ENCODE measurements around the gene DND1. TPM values are rescaled to one million over a fixed set of nuclear protein-coding genes. Genes with fewer than 3 reads are reported as not detected.

The DND1 gene
- total and polyA plus RNA-seq, 10 donors: 1.2 to 4.7 (median 2.3) TPM

GRCh38 chr5:140632366-140633020 is 40.9 kb downstream of the DND1 start:
- peak; percentile 92 for DNase-seq
- intact Hi-C loops (cut with DNase I; ENCODE audit: low total_unique reads): no loop called here
- Histone ChIP-seq H3K27ac (peak overlapping the region; percentile 51 to 93 (median 80)), H3K4me3 (peak overlapping the region; percentile 41 to 78 (median 58)), H3K36me3 (no peaks in the 10 kb centered on the region), H3K4me1 (peaks cover 0 to 56% (median 32%) of the 10 kb centered on the region in 6 donors), H3K27me3 (replicated peaks in 1 of 7) (peaks cover 0 to 9% (median 0%) of the 10 kb centered on the region in 7 donors), H3K9me3 (peaks cover 0 to 11% (median 7%) of the 10 kb centered on the region in 8 donors)
- 0 to 14% (median 1%) methylated on average over 11 to 51 of the region's 51 CpGs for WGBS, 5 donors
- TF ChIP-seq POLR2AphosphoS5 (IDR thresholded peaks at IDR 0.05): peak; percentile 54 to 79 (median 78)
- no peak for TF ChIP-seq POLR2A (IDR thresholded peaks at IDR 0.05)
- TF ChIP-seq, protein P1, sequence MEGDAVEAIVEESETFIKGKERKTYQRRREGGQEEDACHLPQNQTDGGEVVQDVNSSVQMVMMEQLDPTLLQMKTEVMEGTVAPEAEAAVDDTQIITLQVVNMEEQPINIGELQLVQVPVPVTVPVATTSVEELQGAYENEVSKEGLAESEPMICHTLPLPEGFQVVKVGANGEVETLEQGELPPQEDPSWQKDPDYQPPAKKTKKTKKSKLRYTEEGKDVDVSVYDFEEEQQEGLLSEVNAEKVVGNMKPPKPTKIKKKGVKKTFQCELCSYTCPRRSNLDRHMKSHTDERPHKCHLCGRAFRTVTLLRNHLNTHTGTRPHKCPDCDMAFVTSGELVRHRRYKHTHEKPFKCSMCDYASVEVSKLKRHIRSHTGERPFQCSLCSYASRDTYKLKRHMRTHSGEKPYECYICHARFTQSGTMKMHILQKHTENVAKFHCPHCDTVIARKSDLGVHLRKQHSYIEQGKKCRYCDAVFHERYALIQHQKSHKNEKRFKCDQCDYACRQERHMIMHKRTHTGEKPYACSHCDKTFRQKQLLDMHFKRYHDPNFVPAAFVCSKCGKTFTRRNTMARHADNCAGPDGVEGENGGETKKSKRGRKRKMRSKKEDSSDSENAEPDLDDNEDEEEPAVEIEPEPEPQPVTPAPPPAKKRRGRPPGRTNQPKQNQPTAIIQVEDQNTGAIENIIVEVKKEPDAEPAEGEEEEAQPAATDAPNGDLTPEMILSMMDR (IDR thresholded peaks at IDR 0.05 in 8 of 11, conservative IDR thresholded peaks at IDR 0.05 in 3 of 11): no peak

DNA sequence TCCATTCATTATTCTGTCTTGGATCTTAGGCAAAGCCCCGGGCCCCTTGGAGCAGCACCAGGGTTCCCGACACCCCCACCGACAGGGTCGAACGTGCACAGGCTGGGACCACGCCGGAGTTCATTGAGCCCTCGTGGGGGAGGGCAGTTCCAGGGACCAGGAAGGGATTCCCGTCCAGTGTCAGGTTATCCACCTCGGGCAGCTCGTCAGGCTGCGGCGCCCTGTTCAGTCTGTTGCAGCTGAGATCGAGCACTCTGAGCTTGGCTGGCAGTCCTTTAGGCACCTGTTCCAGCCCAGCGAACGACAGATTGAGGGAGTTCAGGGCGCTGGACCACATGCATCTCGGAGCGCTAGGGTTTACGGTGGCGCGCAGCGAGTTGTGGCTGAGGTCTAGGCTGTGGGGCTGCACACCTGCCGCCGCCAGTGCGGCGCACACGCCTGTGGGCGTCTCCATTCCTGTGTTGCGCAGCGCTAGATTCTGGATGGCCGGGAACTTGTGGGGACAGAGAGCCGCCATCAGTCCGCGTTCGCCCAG is 41.5 kb downstream of the DND1 start:
- peaks cover 0 to 14% (median 7%) of the 10 kb centered on the region in 8 donors for H3K9me3 ChIP-seq
- H3K27ac ChIP-seq: peak overlapping the region; percentile 51 to 93 (median 80)
- peaks cover 0 to 9% (median 0%) of the 10 kb centered on the region in 7 donors for H3K27me3 ChIP-seq (replicated peaks in 1 of 7)
- peak overlapping the region; percentile 41 to 78 (median 58) for H3K4me3 ChIP-seq
- H3K36me3 ChIP-seq: no peaks in the 10 kb centered on the region
- DNase-seq: peak; percentile 86
- TF ChIP-seq, protein P1 (IDR thresholded peaks at IDR 0.05 in 8 of 11, conservative IDR thresholded peaks at IDR 0.05 in 3 of 11): no peak
- TF ChIP-seq POLR2A (IDR thresholded peaks at IDR 0.05) (no peak), POLR2AphosphoS5 (IDR thresholded peaks at IDR 0.05) (no peak)
- intact Hi-C loops (cut with DNase I; ENCODE audit: low total_unique reads): no loop called here
- 10 to 30% (median 12%) methylated on average over 20 to 36 of the region's 36 CpGs for WGBS, 5 donors
- H3K4me1 ChIP-seq: peaks cover 0 to 56% (median 32%) of the 10 kb centered on the region in 6 donors

- H3K36me3 ChIP-seq: no peaks in the 10 kb centered on the region
- peak overlapping the region in 7 of 8 donors; percentile 54 to 93 (median 80) for H3K27ac ChIP-seq
- intact Hi-C loops (cut with DNase I; ENCODE audit: low total_unique reads): no loop called here
- H3K27me3 ChIP-seq (replicated peaks in 1 of 7): peaks cover 0 to 9% (median 0%) of the 10 kb centered on the region in 7 donors
- peaks cover 0 to 56% (median 32%) of the 10 kb centered on the region in 6 donors for H3K4me1 ChIP-seq
- H3K4me3 ChIP-seq: peak overlapping the region in 6 of 8 donors; percentile 41 to 78 (median 58)
- no peak for DNase-seq
- WGBS, 5 donors: 54 to 87% (median 65%) methylated on average over 4 of the region's 4 CpGs
- H3K9me3 ChIP-seq: peaks cover 0 to 14% (median 7%) of the 10 kb centered on the region in 8 donors
- peak in 1 of 3 donors; percentile 70 for TF ChIP-seq POLR2AphosphoS5 (IDR thresholded peaks at IDR 0.05)
- TF ChIP-seq POLR2A (IDR thresholded peaks at IDR 0.05): no peak
- TF ChIP-seq, protein P1 (IDR thresholded peaks at IDR 0.05 in 8 of 11, conservative IDR thresholded peaks at IDR 0.05 in 3 of 11): no peak
These were observed 42.3 kb downstream of the DND1 start for GRCh38 chr5:140631036-140631417.
